HUDEP-2 (cell line): ENCODE results near the gene PIK3R5.
"Not testable (repeated sequence)": the region's sequence is repeated elsewhere in the genome, so short reads cannot be mapped to it uniquely, and the experiment has no call there.

ENCODE experiments used
- DNase-seq, 76 experiments: peaks; one replicate each; lab custom pipeline; 2025; ENCODE audit not compliant: unreplicated experiment in 76 of 76; lab: John Stamatoyannopoulos, UW

Gene PIK3R5

DNA sequence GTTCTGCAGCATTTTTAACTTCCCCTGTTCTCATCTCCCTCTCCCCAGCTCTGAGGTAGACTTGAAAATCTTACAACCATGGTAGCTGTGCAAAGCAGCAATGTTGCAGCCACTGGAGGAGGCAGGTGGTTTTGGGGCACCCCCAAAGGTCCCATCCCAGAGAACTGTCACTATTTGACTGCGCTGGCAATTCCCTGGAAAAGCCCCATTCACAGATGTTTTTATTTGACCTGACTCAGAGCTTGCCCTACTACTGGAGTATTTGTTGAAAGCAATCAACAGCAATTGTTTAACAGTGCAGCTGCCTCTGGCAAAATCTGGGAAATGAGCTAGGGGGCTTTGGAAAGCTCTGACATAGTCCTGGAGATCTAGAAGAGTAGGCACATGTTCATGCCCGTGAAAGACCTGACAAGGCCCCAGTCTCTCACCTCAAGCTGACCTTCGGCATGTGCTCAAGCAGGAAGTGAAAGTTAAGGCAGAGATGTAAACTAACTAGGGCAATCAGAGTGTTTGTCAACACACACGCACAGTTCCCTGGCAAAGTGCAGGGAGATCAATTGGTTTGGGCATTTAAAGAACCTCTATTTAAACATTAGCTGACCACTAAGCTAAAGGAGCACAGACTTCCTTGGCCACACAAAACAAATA is 19.7 kb upstream of the PIK3R5 start:
- DNase-seq = no peak

DNA sequence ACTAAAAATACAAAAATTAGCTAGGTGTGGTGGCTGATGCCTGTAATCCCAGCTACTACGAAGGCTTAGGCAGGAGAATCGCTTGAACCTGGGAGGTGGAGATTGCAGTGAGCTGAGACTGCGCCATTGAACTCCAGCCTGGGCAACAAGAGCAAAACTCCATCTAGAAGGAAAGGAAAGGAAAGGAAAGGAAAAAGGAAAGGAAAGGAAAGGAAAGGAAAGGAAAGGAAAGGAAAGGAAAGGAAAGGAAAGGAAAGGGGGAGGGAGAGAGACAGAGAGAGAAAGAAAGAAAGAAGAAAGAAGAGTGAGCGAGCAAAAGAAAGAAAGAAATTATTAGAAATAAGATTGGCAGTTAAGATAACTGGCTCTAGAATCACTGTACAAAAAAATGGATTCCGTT is 18.7 kb upstream of the PIK3R5 start:
- DNase-seq = not testable (repeated sequence)

DNA sequence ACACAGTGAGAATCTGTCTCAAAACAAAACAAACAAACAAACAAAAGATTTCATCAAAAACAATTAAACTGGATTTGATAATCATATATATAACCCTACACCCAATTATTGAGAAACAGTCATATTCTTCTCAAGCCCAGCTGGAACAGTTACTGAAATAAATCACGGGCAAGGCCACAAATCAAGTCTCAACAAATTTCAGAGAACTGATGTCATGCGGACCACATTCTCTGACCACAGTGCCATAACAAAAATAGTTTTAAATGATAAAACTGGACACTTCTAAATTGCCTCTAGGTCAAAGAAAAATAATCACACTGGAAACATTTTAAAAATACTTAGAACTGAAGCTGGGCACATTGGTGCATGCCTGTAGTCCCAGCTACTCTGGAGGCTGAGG is 15.9 kb upstream of the PIK3R5 start:
- no peak for DNase-seq

DNA sequence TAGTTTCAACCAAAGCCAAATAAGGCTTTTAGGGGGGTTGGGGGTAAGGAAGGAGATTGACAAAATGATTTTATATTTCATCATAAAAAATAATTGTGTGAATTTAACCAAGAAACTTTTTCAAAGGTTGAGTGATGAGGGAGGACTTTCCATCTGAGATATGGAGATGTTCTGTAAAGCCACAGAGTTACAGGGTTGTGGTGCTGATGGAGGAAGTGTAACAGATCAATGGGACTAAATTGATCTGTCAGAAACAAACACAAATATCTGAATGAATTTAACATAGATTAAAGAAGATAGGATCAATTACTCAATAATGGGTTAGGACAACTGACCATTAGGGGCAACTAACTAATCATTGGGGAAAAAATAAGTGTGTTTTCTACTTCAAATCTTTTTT is 14.2 kb upstream of the PIK3R5 start:
- DNase-seq = no peak

DNA sequence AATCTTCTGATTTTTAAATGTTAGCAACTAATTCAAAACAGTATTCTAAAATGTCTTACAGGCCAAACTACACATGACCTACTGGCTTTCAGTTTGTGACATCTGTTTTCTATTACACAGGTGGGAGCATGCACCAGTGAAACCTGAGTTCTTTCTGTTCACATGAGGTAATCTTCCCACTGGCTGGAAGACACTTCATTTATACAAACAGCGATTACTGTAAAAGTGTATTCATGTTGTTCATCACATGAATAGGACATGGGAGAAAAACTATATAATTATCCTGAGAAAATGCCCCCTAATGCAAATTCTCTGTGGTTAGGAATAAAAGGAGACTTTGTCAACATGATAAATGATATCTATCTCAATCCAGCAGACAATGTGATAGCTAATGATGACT is 11.1 kb upstream of the PIK3R5 start:
- no peak for DNase-seq

DNA sequence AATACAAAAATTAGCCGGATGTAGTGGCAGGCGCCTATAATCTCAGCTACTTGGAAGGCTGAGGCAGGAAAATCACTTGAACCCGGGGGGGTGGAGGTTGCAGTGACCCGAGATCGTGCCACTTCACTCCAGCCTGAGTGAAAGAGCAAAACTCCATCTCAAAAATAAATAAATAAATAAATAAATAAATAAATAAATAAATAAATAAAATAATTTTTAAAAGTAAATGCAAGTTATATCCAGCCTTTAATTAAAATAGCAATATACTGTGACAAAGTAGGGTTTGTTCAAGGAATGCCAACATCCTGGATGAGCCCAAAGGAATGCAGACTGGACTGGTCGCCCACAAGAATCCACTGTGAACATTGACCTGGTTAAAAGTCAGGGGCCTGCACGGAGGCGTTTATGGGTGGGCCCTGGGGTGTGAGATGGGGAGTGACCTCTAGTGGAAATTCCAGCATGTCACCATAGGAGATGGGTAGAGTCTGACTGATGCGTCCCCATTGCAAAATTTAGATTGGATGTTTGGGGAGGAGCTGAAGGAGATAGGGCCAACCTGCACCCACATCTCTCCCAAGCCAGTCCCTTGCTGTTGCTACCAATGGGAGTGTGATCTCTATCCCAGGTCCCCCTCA is 9.7 kb upstream of the PIK3R5 start:
- no peak for DNase-seq

DNA sequence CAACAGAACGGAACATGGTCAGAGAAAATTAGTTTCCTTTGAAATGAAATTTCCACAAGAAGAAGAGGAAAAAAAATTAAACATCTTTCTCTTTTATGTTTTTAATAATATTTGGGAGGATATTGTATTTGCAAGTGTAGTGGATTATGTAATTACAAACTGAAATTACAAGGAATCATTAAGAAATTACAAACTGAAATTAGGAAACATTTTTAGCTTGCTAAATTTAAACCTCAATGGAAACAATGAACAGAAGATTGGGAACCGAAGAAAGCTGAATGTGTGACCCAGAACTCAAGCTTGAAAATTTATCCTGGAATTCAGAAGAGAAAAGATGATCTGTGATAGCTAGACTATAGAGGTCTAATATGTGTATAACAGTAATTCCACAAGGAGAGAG is 4.4 kb upstream of the PIK3R5 start:
- no peak for DNase-seq

DNA sequence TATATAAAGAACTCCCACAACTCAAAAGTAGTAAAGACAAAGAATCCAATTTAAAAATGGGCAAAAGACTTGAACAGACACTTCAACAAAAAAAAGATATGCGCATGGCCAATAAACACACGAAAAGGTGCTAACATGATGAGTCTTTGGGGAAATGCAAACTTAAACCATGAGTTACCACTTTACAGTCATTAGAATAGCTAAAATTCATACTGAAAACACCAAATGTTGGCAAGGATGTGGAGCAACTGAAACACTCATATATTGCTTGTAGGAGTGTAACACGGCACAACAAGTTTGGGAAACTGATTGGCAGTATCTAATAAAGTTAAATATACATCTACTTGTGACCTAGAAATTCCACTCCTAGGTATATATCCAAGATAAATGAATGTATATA is 3.0 kb upstream of the PIK3R5 start:
- no peak for DNase-seq

DNA sequence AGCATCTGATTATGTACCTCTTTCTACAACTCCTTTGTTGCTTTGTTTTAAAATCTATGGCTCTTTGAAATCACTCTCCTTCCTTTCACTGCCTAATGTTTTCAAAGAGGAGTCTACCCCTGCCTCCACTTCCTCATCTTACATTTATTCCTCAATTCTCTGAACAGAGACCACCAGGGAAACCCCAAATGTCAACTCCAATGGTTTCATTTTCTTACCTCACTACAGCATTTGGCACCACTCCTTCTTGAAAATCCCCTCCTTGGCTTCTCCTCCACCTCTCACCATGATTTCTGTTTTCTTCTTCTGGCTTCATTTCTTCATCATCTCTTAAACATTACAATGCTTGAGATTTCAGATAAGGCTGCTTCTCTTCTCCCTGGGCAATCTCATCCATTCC is 2.4 kb upstream of the PIK3R5 start:
- DNase-seq = no peak

DNA sequence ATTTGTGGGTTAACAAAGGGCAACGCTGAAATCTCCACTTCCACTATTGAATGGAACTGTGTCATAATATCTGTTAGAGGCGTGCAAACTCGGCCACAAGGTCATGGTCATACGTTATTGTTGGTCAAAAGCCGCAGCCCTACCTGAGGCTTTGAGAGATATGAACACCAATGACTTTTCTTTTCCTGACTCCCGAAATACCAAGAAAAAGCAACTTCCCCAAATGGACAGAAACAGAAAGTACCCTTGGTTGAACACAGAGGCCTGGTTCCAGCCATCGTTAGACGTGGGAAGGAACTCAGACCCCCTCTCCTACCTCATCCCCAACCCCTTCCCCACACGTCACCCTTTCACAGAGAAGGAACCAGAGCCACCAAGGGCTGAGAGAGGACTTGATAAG is 1.4 kb upstream of the PIK3R5 start:
- no peak for DNase-seq

DNA sequence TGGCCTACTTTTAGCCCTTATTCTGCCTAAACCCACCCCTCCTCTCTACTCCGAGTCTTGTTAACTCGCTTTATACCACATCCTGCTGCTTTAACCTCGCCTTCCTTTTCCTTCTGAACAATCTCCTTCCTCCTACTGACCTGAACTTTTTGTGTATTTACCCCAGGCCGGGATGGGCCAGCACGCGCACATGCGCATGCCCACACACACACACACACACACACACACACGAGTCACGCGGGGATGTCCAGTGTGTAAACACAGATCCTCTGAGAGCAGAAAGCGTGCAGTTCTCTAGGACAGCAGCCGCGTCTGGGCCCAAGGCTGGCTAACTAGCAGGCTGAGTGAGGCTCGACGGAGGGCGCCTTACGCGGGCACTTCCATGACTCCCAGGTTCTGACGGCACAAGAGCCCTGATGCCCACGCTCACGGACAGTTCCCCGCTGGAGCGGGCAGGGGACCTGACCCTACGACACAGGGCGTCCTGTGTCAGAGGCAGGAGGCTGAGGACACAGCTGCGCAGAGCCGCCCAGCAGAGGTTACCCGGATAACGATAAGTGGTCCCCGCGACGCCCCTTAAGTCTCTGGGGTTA is 610 bp downstream of the PIK3R5 start:
- no peak for DNase-seq

DNA sequence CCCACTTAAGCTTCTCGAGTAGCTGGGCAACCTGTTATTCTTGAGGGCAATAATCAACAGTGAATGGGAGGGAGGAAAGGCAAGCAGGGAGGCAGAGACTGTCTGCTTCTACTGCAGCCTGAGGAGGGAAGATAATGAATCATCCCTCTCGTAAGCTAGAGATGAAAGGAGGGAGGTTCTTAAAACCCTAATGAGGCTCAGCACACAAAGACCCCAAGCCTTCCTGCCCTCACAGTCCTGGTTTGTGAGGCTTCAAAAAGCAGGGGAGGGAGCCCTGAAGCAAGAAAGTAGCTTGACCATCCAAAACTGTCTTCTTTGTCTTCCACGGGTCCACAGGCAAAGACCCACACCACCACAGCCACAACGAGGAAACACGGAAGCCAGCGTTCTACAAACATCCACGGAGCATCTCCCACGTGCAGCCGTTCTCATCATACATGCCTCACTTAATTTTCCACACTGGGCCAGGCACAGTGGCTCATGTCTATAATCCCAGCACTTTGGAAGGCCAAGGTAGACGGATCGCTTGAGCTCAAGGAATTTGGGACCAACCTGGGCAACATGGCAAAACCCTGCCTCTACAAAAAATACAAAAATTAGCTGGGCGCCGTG is 1.8 kb downstream of the PIK3R5 start:
- no peak for DNase-seq

DNA sequence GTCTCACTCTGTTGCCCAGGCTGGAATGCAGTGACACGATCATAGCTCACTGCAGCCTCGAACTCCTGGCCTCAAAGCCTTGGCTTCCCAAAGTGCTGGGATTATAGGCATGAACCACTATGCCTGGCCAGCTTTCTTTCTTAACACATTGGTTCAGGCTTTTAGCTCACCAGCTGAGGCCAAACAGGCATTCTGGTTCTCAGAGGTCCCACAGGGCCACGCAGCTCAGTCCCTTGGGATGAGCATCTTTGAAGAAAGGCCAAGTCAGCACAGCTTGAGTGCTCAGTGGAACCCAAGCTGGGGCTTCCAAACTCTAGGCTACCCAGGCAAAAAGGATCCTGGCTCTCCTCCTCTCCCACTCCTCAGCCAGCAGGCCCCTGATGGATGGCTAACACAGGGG is 2.5 kb downstream of the PIK3R5 start:
- no peak for DNase-seq

DNA sequence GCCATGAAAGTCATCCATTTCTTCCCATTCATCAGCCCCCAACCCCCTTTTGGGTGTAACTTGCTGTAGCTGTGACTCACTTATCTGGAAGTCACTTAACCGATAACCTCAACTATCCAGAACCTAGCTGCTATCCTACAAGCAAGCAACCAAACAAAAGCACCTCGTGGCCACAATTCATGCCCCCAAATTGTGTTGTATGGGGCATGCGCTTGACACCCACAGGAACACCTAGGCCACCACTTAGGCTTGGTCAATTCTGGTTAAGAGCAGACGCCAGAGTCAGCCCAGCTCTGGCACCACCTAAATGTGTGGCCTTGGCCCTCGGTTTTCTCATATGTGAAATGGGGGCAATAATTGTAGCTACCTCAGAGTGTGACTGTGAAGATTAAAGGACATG is 3.7 kb downstream of the PIK3R5 start:
- no peak for DNase-seq

DNA sequence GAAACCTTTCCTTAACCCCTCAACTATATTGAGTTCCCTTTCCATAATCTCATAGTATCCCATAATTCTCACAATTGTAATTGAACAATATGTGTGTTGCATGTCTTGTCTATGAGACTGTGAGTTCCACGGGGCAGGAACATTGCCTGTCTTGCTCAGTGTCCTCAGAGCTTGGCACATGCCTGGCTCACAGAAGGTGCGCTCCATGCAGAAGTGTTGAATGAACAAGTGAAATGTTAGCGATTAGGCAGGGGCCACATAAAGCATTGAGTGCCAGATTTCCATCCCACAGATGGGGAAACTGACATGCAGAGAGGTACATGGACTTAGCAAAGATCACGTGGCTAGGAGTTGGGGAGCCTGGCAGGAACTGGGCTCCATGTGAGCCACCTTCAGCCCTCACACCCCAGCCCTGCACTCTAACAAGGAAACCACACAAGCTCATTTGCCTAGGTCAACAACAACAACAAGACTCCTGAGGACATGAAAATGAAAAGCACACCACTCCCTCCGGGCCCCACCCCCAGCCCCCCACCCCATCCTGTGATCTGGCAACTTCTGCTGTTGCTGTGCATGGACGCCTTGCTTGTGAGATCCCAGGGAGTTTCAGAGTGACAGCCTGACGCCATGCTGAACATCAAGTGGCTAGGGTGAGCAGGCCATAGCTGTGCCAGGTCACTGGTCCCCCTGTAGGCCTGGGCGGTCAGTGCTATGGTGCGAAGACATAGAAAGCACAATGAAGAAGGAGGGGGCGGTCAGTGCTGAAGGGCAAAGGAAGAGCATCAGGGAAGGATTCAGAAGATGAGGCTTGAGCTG is 5.0 kb downstream of the PIK3R5 start:
- DNase-seq = no peak

DNA sequence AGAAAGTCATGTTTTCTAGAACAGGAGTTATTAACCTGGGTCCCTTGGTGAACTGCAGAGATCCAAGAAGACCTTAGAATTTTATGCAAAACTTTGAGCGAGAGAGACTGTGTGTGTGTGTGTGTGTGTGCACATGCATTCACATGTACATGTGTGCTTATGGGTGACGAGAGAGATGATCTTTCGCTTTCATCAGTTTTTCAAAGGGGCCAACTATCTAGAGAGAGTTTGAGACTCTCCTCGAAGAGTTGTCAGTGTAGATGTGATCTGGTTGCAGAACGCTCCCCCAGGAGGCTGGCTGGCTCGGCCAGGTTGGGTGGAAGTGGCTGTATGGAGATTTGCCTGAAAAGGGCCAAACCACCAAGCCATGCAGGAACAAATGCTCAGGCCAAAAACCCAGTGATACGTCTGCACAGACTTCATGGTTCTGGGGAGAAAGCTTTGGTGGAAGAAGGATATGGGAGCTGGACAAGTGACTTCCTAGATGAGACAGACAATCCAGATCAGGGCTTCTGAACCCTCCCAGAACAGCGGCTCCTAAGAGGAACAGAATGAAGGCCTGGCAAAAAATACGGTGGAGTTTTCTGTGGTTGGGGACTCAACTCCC is 6.1 kb downstream of the PIK3R5 start:
- DNase-seq = no peak

DNA sequence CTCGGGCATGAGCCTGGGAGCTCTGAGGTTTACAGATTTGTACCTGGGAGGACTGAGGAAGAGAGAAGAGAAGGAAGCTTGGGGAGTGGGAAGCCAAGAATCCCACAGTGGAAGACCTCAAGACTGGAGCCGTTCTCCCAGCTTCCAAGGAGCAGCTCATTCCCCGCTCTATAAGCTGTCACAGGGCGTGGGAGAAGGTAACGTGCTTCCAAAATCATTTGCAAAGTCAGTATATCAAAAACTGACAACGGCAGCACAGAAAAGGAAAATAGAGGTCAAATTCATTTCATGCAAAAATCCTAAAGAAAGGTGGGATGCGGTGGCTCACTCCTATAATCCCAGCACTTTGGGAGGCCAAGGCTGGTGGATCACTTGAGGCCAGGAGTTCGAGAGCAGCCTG is 7.8 kb downstream of the PIK3R5 start:
- no peak for DNase-seq

DNA sequence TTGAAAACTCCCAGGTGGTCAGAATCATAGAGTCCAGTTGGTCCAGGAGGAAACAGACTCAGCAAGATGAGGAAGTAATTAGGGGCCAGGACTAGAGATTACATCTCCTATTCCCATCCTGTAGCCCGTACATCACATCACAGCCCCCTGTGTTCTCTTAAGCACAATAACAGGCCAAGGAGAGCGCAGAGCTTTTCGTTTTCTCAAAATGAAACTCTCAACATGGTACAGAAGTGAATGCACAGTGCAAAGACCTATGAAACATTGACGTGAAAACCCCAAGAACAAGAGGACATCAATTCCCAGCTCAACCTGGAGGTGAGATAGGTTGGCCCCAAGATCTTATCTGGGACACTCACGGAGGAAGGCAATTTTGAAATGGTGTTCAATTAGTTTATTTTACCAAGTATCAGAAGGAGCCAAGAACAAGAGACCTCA is 9.0 kb downstream of the PIK3R5 start:
- DNase-seq = no peak

DNA sequence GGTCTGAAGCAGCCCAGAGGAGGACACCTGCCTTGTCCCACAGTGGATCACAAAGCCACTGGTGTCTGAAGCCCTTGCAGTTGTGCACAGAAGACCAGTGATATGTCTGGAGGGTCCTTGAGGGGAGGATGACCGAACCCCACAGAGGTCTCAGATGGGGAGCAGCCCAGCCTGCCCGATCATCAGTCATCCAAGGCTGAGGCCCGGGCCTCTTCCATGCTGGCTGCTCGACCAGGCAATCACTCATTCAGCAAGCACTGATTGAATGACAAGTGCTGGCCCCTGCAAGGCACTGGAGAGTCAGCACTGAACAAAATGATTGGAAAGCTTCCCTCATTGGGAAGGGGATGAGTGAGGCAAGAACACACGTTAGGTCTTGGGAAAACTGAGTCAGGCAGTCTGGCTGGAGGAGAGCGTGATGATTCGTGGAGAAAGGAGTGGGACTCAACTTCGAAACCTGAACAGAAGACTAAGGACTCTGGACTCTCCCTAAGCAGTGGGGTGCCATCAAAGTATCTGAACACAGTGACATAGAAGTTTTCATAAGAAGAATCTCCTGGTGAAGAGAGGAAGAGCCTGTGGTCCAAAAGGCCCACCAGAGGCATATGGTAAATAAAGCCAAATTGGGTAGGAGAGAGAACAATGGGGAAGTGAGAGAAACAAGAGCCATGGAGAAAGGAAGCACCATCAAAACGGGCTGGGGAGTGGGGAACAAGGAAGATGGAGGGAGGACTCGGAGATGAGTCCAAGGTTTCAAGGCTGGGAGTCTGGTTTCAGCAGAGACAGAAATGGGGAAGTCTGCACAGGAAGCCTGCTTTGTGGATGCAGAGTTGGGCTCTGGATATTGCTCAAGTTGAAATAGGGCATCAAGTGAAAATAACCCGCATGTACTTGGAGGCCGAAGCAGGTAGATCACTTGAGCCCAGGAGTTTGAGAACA is 10.2 kb downstream of the PIK3R5 start:
- no peak for DNase-seq

DNA sequence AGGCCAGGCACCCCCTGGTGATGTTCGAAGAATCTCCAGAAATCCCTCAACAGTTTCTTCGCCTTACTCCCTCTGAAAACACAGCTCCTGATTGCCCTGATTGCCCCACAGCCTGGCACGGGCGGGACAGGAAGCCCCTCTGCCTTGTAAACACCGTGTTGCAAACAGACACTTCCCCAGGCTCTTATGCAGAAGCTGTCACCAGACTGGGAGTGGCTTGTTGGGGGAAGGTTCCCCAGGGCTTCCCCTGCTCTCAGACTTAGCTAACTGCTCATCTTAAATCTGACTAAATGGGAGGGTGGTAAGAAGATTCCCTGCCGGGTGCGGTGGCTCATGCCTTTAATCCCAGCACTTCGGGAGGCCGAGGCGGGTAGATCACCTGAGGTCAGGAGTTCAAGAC is 11.2 kb downstream of the PIK3R5 start:
- DNase-seq = peak in 1 of 76 experiments; percentile 4
